ENCODE results near the gene IL3. TPM values are rescaled to one million over a fixed set of nuclear protein-coding genes. Genes with fewer than 3 reads are reported as not detected.

The IL3 gene
- total RNA-seq, 6 experiments from 2014 or later, result not detected

DNA sequence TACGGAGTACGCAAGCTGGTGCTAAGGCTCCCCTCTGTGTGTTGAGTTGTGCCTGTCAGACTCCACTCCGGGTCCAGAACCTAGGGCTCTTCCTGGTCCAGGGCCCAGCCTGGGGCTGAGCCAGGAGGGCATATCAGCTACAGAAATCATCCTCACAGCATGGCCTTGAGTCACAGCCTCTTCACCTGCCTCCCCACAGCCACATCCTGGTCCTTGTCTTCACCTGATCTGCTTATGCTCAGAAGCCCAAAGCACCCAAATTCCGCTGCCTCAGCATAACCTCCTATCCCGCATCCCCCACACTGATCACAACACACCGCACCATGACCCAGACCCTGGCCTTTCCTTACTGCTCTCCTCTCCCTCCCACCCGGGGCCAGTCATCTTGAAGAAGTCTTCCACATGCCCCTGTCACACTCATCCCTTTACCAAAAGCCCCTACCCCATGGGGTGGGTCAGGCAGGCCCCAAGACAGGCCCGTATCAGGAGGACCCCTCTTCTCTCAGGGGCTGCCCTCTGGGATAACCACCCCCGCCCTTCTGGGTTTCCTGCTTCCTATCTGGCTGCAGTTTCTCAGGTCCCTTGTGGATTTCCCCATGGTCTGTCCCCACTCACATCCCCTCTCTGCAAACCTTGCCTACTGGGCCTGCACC lies 1.3 kb upstream of the IL3 start:
- Mint-ChIP-seq H3K9me3 (no peaks in the 10 kb centered on the region), H3K4me3 (no peak overlapping the region), H3K36me3 (ENCODE audit: low read depth) (no peaks in the 10 kb centered on the region), H3K4me1 (ENCODE audit: low read depth) (no peaks in the 10 kb centered on the region), H3K27me3 (ENCODE audit: insufficient read depth) (peaks cover 10% of the 10 kb centered on the region), H3K27ac (no peak overlapping the region)
- DNase-seq, result no peak
- TF ChIP-seq, protein P1, sequence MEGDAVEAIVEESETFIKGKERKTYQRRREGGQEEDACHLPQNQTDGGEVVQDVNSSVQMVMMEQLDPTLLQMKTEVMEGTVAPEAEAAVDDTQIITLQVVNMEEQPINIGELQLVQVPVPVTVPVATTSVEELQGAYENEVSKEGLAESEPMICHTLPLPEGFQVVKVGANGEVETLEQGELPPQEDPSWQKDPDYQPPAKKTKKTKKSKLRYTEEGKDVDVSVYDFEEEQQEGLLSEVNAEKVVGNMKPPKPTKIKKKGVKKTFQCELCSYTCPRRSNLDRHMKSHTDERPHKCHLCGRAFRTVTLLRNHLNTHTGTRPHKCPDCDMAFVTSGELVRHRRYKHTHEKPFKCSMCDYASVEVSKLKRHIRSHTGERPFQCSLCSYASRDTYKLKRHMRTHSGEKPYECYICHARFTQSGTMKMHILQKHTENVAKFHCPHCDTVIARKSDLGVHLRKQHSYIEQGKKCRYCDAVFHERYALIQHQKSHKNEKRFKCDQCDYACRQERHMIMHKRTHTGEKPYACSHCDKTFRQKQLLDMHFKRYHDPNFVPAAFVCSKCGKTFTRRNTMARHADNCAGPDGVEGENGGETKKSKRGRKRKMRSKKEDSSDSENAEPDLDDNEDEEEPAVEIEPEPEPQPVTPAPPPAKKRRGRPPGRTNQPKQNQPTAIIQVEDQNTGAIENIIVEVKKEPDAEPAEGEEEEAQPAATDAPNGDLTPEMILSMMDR (IDR thresholded peaks at IDR 0.05), result no peak

- peaks cover 5% of the 10 kb centered on the region; the same call in 1 of the 2 replicates for H3K4me1 Mint-ChIP-seq (ENCODE audit: low read depth)
- TF ChIP-seq, protein P1 (IDR thresholded peaks at IDR 0.05), result no peak
- no peaks in the 10 kb centered on the region for H3K9me3 Mint-ChIP-seq
- H3K27ac Mint-ChIP-seq, result no peak overlapping the region
- no peaks in the 10 kb centered on the region for H3K36me3 Mint-ChIP-seq (ENCODE audit: low read depth)
- no peak for DNase-seq
- peaks cover 6% of the 10 kb centered on the region for H3K27me3 Mint-ChIP-seq (ENCODE audit: insufficient read depth)
- no peak overlapping the region for H3K4me3 Mint-ChIP-seq
Measured at GRCh38 chr5:132059696-132060500, 557 bp upstream of the IL3 start.

GRCh38 chr5:132063090-132063911 lies 2.8 kb downstream of the IL3 start:
- H3K9me3 Mint-ChIP-seq, result no peaks in the 10 kb centered on the region
- peak; percentile 49 for DNase-seq
- no peaks in the 10 kb centered on the region for H3K36me3 Mint-ChIP-seq (ENCODE audit: low read depth)
- no peak overlapping the region for H3K27ac Mint-ChIP-seq
- TF ChIP-seq, protein P1 (IDR thresholded peaks at IDR 0.05), result peak; percentile 99
- no peak overlapping the region for H3K4me3 Mint-ChIP-seq
- peaks cover 14% of the 10 kb centered on the region; the same call in 1 of the 2 replicates for H3K4me1 Mint-ChIP-seq (ENCODE audit: low read depth)
- peaks cover 4% of the 10 kb centered on the region for H3K27me3 Mint-ChIP-seq (ENCODE audit: insufficient read depth)

DNA sequence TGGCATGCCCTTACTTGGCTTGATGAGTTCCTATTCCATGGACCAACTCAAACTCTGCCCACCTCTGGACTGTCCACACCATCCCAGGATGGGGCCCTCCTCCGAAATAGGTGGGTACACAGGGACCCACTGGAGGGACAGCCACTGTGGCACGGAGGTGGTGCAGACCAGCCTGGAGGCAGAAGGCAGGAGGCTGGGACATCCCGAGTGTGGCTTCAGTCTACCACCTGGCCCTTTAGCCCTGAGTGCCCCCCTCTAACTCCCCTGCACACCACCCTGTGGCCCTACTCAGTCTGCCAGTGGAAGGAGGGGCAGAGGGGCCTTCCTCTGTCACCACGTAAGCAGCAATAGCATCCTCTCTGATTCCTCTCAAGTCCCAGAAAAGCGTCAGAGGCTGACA lies 3.7 kb downstream of the IL3 start:
- H3K4me1 Mint-ChIP-seq (ENCODE audit: low read depth), result peaks cover 14% of the 10 kb centered on the region; the same call in 1 of the 2 replicates
- no peak for DNase-seq
- TF ChIP-seq, protein P1 (IDR thresholded peaks at IDR 0.05), result no peak
- peaks cover 4% of the 10 kb centered on the region for H3K27me3 Mint-ChIP-seq (ENCODE audit: insufficient read depth)
- no peaks in the 10 kb centered on the region for H3K36me3 Mint-ChIP-seq (ENCODE audit: low read depth)
- no peaks in the 10 kb centered on the region for H3K9me3 Mint-ChIP-seq
- H3K4me3 Mint-ChIP-seq, result no peak overlapping the region
- H3K27ac Mint-ChIP-seq, result no peak overlapping the region

GRCh38 chr5:132064738-132065331 lies 4.4 kb downstream of the IL3 start:
- peak; percentile 53 for DNase-seq
- H3K4me3 Mint-ChIP-seq, result no peak overlapping the region
- no peak overlapping the region for H3K27ac Mint-ChIP-seq
- H3K4me1 Mint-ChIP-seq (ENCODE audit: low read depth), result peaks cover 14% of the 10 kb centered on the region; the same call in 1 of the 2 replicates
- no peaks in the 10 kb centered on the region for H3K36me3 Mint-ChIP-seq (ENCODE audit: low read depth)
- TF ChIP-seq, protein P1 (IDR thresholded peaks at IDR 0.05), result peak; percentile 95
- H3K27me3 Mint-ChIP-seq (ENCODE audit: insufficient read depth), result peaks cover 4% of the 10 kb centered on the region
- no peaks in the 10 kb centered on the region for H3K9me3 Mint-ChIP-seq

Measured in HFFc6 (cell line).